OCI-LY7 (cell line): ENCODE data around the gene OR2W3. TPM values are rescaled to one million over a fixed set of nuclear protein-coding genes. Genes with fewer than 3 reads are reported as not detected.

Experiments
- Bru-seq: library from RNA; stranded (reverse); fragments of 400-500 nt; gene quantifications from one replicate; lab custom pipeline; 2021; lab: Mats Ljungman, UMichigan
- BruChase-seq, 2 experiments: library from RNA; stranded (reverse); fragments of 400-500 nt; gene quantifications; one replicate each; lab custom pipeline; 2021; lab: Mats Ljungman, UMichigan
- BruUV-seq: library from RNA; stranded (reverse); fragments of 400-500 nt; replicated peaks from 2 replicates; lab custom pipeline; 2021; lab: Mats Ljungman, UMichigan
- CTCF ChIA-PET: fragments of 300-600 bp; sonication (Branson Sonifier 250); formaldehyde crosslinking; loops from one replicate; lab custom pipeline; 2022; ENCODE audit warnings: antibody characterized with exemption; ENCODE audit not compliant: unreplicated experiment; lab: Charles Lee
- POLR2A ChIA-PET: fragments of 300-600 bp; sonication (Branson Sonifier 250); formaldehyde crosslinking; loops from one replicate; lab custom pipeline; 2022; ENCODE audit warnings: antibody characterized with exemption; lab: Charles Lee
- DNase-seq: peaks from one replicate; pipeline ENCODE4 v3.0.0-alpha.2; 2015; ENCODE audit warnings: low spot score
- H2AFZ ChIP-seq: fragments of 200-600 bp; sonication (generic), shearing (Covaris generic); 2 replicates; pipeline ENCODE4 v1.6.1; 2014; ENCODE audit warnings: mild to moderate bottlenecking, antibody characterized with exemption, low read length, moderate library complexity
- H3K27ac ChIP-seq: fragments of 200-600 bp; sonication (generic); 2 replicates; pipeline ENCODE4 v1.5.1; 2014; ENCODE audit warnings: mixed run types, low read depth, mild to moderate bottlenecking, moderate library complexity, low read length, inconsistent platforms; ENCODE audit not compliant: poor library complexity, severe bottlenecking
- H3K36me3 ChIP-seq: fragments of 200-600 bp; sonication (generic); 2 replicates; pipeline ENCODE4 v1.6.1; 2014; ENCODE audit warnings: mild to moderate bottlenecking, antibody characterized with exemption, low read length, moderate library complexity, mixed read lengths; ENCODE audit not compliant: insufficient read depth
- H3K4me1 ChIP-seq: fragments of 200-600 bp; sonication (generic); 2 replicates; pipeline ENCODE4 v1.5.1; 2014; ENCODE audit warnings: mild to moderate bottlenecking, low read length; ENCODE audit not compliant: insufficient read depth, poor library complexity, severe bottlenecking
- H3K4me2 ChIP-seq: fragments of 200-600 bp; sonication (generic); 2 replicates; pipeline ENCODE4 v1.6.1; 2014; ENCODE audit warnings: mild to moderate bottlenecking, low read length
- H3K4me3 ChIP-seq: fragments of 200-600 bp; sonication (generic); 2 replicates; pipeline ENCODE4 v1.5.1; 2014; ENCODE audit warnings: mild to moderate bottlenecking, low read depth, low read length; ENCODE audit not compliant: poor library complexity, severe bottlenecking
- H3K79me2 ChIP-seq: fragments of 200-600 bp; sonication (generic); 2 replicates; pipeline ENCODE4 v1.6.1; 2016; ENCODE audit warnings: low read depth, mild to moderate bottlenecking, low read length, moderate library complexity, mixed read lengths; ENCODE audit not compliant: insufficient read depth
- H3K9me2 ChIP-seq: fragments of 200-600 bp; sonication (generic); 2 replicates; pipeline ENCODE4 v1.6.1; 2016; ENCODE audit warnings: mild to moderate bottlenecking, low read length, mixed read lengths; ENCODE audit not compliant: insufficient read depth
- H3K9me3 ChIP-seq: fragments of 200-600 bp; sonication (generic); 2 replicates; pipeline ENCODE4 v1.6.1; 2014; ENCODE audit warnings: mild to moderate bottlenecking, mixed run types, low read length, mixed read lengths
- H4K20me1 ChIP-seq: fragments of 200-600 bp; sonication (generic); 2 replicates; pipeline ENCODE4 v1.6.1; 2014; ENCODE audit warnings: mild to moderate bottlenecking, antibody characterized with exemption, low read length, moderate library complexity, mixed read lengths; ENCODE audit not compliant: insufficient read depth
- EZH2phosphoT487 ChIP-seq: fragments of 200-600 bp; sonication (generic); IDR thresholded peaks from 2 replicates; pipeline ENCODE4 v1.6.1; 2018; ENCODE audit warnings: low read depth, borderline replicate concordance, mild to moderate bottlenecking, mixed run types, antibody characterized with exemption, low read length, moderate library complexity, mixed read lengths
- intact Hi-C: fragments of 100-400 bp; cut with micrococcal nuclease; formaldehyde crosslinking; loops from one replicate; pipeline ENCODE4 v1.10.0; 2022; ENCODE audit not compliant: unreplicated experiment
- long read RNA-seq: library from polyadenylated mRNA; stranded (forward); transcript quantifications from one replicate; pipeline ENCODE4 v2.0.0, GENCODE V29; 2022
- total RNA-seq, 2 experiments: library from RNA; depleted of rRNA in 1 of 2; stranded (reverse); fragments of >200 nt in 1 of 2; shearing (Covaris generic) in 1 of 2; gene quantifications; 2 replicates each; pipeline ENCODE4 v1.2.3, GENCODE V29; 2014 to 2022
- TF ChIP-seq, protein P1 (sequence below): fragments of 200-600 bp; sonication (generic); conservative IDR thresholded peaks from 2 replicates; pipeline ENCODE4 v1.5.1; 2014; ENCODE audit warnings: mild to moderate bottlenecking, antibody characterized with exemption, low read length, moderate library complexity, mixed read lengths

Gene OR2W3
- not detected in 2 replicates for total RNA-seq (2014; rRNA removed; shearing (Covaris generic))
- not detected in 2 replicates for total RNA-seq (2022)
- Bru-seq, nascent RNA, result not detected
- BruChase-seq, experiment 1, labeled RNA remaining after a 6-hour chase, result not detected
- not detected for BruChase-seq, experiment 2, labeled RNA remaining after a 2-hour chase
- long read RNA-seq, result 0 reads

- TF ChIP-seq, protein P1, sequence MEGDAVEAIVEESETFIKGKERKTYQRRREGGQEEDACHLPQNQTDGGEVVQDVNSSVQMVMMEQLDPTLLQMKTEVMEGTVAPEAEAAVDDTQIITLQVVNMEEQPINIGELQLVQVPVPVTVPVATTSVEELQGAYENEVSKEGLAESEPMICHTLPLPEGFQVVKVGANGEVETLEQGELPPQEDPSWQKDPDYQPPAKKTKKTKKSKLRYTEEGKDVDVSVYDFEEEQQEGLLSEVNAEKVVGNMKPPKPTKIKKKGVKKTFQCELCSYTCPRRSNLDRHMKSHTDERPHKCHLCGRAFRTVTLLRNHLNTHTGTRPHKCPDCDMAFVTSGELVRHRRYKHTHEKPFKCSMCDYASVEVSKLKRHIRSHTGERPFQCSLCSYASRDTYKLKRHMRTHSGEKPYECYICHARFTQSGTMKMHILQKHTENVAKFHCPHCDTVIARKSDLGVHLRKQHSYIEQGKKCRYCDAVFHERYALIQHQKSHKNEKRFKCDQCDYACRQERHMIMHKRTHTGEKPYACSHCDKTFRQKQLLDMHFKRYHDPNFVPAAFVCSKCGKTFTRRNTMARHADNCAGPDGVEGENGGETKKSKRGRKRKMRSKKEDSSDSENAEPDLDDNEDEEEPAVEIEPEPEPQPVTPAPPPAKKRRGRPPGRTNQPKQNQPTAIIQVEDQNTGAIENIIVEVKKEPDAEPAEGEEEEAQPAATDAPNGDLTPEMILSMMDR, result no peak
- no peak for TF ChIP-seq EZH2phosphoT487
- Histone ChIP-seq H3K79me2 (no peaks in the 10 kb centered on the region), H4K20me1 (no peaks in the 10 kb centered on the region), H3K36me3 (no peaks in the 10 kb centered on the region), H3K9me2 (no peaks in the 10 kb centered on the region), H2AFZ (no peak within 1 kb of the TSS), H3K4me3 (no peak within 1 kb of the TSS), H3K4me1 (no peaks in the 10 kb centered on the region), H3K9me3 (no peaks in the 10 kb centered on the region), H3K27ac (no peak within 1 kb of the TSS), H3K4me2 (no peak within 1 kb of the TSS)
- ChIA-PET CTCF (no interaction called here), POLR2A (interaction anchor here (1.2 kb wide), 1 partner anchor 10 kb away, joined by 3 read pairs; no protein-coding TSS in a partner anchor)
- no TSS peak for BruUV-seq
- intact Hi-C loops, result no loop called here
- no peak for DNase-seq
Measured at GRCh38 chr1:247895163-247895637, at the start of gene OR2W3. OR2W3 (plus strand) TSS chr1:247895587; CDS start chr1:247895587, 0 bp downstream.

GRCh38 chr1:247845693-247846017, 49.7 kb upstream of the OR2W3 start:
- intact Hi-C loops, result no loop called here
- Histone ChIP-seq H3K4me1 (no peaks in the 10 kb centered on the region), H3K4me2 (no peak overlapping the region), H3K79me2 (no peaks in the 10 kb centered on the region), H3K4me3 (no peak overlapping the region), H3K9me2 (no peaks in the 10 kb centered on the region), H3K36me3 (no peaks in the 10 kb centered on the region), H3K27ac (no peak overlapping the region), H3K9me3 (no peaks in the 10 kb centered on the region), H2AFZ (no peak overlapping the region), H4K20me1 (no peaks in the 10 kb centered on the region)
- no peak for DNase-seq
- no TSS peak for BruUV-seq
- TF ChIP-seq, protein P1, result no peak
- TF ChIP-seq EZH2phosphoT487, result no peak
- ChIA-PET POLR2A (no interaction called here), CTCF (no interaction called here)

DNA sequence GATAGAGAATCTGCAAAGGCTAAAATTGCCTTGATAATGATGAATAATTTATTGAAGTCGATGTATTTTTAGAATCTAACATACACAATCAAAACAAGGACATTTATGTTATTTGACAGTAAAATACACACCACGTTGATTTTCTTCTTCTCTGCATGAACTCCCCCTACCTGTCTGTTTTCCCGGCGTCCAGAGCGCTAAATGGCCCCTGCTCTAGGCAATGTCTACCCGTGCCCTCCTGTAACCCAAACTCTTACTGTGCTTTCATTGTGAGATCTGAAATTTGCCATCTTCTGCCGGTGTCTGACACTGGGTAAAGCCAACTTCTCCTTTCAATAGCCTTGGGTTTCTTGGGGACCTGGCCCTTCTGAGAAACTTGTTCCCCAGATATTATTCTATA, 47.0 kb upstream of the OR2W3 start:
- CTCF ChIA-PET, result no interaction called here
- no peaks in the 10 kb centered on the region for H3K9me2 ChIP-seq
- TF ChIP-seq, protein P1, result no peak
- no peak for TF ChIP-seq EZH2phosphoT487
- no peak overlapping the region for H3K27ac ChIP-seq
- H4K20me1 ChIP-seq, result no peaks in the 10 kb centered on the region
- no peaks in the 10 kb centered on the region for H3K9me3 ChIP-seq
- no peak overlapping the region for H2AFZ ChIP-seq
- no peak overlapping the region for H3K4me2 ChIP-seq
- no peaks in the 10 kb centered on the region for H3K4me1 ChIP-seq
- POLR2A ChIA-PET, result no interaction called here
- BruUV-seq, result no TSS peak
- H3K36me3 ChIP-seq, result no peaks in the 10 kb centered on the region
- DNase-seq, result no peak
- H3K79me2 ChIP-seq, result no peaks in the 10 kb centered on the region
- H3K4me3 ChIP-seq, result no peak overlapping the region
- intact Hi-C loops, result no loop called here
